Stimulated activated CD8-positive, alpha-beta memory T cell treated with anti-CD3 and anti-CD28 coated beads, Interleukin-15, amount 100 ng/mL, for 24 hours (primary cell): ENCODE measurements around the gene FARP1.
A peak's percentile ranks its signal among the peaks of the same experiment; 100 is the strongest.

ENCODE experiments used
- DNase-seq: peaks from one replicate; pipeline ENCODE4 v3.0.0-alpha.2; 2020; ENCODE audit warnings: low read depth

The FARP1 gene

DNA sequence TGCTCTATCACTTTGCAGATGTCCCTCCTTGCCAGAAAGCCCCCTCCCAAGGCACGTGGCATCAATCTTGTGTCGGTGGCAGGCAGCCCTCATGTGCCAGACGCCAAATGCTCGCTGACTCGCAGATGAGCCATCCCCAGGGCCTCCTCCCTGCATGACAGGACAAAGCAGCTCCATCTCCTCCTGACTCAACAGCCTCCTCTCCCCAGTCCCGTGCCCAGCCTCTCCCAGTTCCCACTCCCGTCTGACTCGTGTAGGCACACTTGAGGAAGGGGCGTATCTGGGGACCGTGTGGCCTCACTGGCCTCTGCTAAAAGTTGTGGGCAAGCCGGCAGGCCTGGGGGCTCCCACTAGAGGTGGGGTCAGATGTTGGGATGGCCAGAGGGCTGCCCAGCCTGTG lies 300.4 kb downstream of the FARP1 start:
- no peak for DNase-seq

DNA sequence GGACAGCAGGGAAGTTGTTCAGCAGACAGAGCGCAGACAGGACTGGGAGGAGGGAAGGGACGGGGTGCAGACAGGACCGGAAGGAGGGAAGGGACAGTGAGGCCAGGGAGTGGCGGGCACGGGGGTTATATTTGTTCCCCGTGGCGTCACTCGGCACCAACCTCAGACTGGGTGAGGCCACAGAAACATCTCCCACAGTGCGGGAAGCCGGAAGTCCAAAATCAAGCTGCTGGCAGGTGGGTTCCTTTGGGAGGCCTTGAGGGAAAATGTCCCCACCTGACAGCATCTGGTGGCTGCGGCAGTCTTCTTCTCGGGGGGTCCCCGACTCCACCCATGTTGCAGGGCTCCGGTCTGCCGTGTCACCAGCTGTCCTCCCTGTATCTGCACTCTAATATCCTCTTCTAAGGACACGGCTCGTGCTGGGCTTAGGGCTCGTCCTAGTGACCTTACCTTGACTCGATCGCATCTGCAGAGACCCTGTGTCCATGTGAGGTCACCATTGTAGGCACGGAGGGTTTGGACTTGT lies 301.0 kb downstream of the FARP1 start:
- no peak for DNase-seq

DNA sequence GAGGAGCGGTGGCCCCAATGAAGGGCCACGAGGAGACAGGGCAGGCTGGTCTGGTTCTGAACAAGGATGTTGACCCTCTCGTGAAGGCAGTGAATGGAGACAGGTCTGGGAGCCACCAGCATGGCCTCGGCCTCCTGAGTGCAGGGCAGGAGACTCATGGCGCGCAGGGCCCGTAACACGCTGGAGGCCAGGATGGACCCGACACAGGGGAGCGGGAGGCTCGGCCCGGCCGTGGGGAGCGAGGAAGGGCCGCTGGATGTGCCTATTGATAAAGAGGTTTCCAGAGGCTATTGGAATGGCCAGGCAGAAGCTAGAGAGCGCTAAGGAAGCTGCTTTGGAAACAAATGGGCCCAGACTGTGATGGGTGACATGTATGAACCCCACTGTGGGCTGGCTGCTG lies 301.5 kb downstream of the FARP1 start:
- no peak for DNase-seq

DNA sequence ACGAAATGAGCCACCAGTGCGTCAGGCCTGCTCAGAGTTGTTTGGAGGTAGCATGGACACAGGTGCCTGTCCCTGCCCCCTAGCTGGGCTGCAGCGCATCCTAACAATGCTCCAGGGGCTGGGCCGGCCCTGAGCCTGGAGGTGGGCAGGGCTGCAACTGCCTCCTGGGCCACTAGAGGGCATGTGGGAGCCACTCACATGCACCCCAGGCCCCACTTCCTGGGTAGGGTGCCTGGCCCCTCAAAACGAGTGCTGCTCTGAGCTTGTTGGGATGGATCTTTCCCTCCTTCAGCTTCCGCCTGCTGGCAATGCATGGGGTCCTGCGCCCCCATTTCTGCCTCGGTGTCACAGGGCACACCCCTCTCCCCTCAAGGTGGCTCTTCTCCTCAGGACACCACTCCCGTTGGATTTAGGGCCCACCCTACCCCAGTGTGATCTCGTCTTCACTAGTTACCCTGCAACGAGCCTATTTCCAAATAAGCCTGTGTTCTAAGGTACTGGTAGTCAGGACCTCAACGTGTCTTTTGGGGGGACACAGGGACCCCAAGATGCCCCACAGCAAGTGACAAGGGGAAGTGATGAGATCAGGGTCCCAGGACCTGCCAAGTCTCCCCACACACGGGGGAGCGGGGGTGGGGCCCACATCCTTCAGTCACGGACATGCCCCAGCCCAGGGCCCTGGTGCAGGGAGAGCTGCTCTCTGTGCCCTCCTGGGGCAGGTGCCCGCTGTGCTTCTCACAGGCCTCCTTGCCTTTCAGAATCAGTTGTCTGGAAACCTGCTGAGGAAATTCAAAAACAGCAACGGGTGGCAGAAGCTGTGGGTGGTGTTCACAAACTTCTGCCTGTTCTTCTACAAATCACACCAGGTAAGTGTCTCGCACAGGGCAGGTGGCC lies 302.7 kb downstream of the FARP1 start:
- peak; percentile 64 for DNase-seq

DNA sequence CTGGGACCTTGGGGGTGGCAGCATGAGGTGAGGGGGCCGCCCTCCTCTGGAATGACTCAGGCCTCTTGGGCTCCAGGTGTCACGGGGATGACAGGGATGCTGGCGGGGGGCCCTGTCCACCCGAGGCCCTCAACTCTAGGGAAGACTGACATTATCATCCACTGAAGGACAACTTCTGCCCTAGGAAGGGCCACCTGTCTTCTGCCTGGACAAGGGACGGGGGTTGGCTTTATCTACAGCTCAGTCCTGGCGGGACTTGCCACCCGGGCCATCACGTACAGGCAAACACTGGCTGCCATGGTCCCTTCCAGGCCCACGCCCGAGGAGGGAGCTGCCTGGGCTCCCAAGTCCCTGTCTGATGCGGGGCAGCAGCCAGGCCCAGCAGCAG lies 303.3 kb downstream of the FARP1 start:
- DNase-seq = no peak

DNA sequence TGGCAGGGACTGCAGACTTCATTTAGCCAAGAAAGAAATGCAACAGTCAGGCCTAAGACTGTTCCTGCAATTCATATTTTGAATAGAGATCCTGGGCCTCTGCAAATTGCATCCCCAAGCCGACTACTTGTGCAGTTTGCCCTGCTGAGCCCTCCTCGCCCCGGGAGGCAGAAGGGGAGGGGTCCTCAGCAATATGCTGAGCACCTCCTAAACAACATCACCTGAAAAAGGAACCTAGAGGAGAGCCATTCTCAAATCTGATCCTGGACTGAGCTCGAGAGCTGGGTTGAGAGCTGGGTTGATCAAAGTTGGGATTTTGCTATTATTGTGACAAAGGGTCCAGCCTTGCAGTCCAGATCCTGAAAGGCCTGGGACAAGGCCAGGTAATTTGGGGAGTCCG lies 304.2 kb downstream of the FARP1 start:
- no peak for DNase-seq

DNA sequence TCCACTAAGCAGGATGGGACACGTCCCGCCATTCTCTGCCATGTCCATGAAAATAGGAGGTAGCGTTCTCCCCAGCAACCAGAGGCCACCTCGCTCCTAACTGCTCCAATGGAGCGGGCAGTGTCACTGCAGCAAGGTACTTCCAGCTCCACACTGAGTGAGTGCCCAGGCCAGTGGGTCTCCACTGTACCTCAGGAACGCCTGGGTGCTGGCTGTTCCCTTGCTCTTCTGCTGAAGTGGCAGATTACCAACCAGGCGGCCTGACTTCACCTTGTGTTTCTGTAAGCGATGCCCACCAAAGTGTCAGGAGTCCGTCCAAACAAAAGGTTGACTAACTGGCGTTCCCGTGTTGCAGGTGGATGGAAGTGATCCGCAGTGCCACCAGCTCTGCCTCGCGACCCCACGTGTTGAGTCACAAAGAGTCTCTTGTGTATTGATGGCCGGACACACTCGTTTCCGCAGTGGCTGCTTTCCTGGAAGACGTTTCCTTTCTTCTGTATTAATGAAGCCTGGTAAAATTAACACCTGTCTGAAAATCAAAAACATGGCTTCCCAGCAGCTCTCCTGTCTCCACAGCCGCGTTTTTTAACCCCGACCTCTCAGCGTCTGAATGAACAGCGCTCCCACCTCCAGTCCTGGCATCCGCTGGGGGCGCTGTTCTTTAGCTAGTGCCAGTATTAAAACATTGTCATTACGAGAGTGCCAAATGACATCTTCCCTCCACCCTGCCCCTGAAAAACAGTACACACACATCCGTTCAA lies 305.2 kb downstream of the FARP1 start:
- DNase-seq = no peak

DNA sequence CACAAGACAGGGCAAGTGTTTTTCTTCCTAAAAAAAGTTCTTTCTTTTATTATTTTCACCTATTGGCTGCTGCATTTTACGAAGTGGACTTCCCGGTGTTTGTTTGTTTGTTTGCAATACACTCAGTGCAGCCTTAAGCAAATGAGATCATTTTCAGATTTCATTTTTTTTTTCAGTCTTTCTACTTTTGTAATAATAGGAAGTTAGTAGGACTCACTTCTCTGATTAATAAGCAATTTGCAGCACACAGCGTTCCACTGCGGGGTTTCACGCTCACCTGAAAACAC lies 305.7 kb downstream of the FARP1 start:
- DNase-seq = no peak

DNA sequence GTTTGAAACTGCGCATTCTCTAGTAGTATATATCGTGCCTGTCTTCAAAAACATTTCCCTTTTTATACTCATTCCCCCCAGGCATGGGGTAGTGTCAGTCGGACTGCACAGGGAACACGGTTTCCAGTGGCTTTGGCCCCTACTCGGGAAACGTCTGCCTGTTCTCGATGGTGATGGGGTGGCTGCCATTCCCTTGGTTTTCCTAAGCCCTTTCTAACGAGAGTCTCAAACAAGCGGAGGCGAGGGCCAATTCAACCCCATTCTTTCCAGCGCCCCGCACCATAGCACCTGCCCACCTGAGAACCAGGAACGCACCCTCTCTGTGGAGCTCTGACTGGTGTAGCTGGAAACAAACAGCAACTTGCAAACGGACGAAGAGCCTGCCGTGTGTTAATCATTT lies 306.4 kb downstream of the FARP1 start:
- no peak for DNase-seq

DNA sequence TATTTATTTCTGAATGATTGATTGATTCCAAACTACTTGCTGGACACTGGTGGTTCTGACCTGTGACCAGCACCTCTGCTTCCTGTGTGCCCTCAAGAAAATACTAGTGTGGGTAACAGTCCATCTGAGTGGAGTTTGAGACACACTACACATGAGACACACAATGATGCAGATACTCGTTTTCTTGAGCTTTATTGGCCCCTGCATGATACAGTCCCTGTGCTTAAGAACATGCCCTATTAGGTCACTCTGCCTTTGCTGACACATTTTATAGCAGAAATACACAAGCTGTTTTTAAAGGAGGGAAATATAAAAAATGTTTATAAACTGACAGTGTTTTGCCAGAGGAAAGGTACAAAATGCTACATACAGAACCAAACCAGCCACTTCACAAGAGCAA lies 307.1 kb downstream of the FARP1 start:
- no peak for DNase-seq

DNA sequence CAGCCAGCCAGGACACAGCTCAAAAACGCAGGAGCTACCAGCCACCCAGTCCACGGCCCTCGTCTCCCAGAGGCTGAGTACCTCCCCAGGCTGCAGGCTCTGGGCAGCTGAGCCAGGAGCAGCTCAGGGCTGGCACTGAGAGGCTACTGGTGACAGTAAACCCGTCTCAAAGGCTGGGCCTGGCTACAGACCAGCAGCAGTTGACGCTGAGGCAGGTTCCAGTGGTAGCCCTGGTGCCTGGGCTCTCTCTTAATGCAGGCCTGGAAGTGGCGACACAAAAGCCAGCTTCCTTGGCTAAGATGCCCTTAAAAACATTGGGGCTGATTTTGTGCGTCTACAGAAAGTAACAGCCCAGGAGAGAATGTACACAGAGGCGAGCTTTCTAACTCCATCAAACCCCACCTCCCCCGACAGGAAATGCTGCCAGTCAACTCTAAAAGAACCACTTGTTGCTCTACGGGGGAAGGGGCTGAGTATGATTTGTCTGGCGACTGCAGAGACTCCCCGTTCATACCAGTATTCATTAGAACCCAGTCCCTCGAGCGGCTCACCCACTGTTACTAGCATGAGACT lies 307.7 kb downstream of the FARP1 start:
- no peak for DNase-seq

DNA sequence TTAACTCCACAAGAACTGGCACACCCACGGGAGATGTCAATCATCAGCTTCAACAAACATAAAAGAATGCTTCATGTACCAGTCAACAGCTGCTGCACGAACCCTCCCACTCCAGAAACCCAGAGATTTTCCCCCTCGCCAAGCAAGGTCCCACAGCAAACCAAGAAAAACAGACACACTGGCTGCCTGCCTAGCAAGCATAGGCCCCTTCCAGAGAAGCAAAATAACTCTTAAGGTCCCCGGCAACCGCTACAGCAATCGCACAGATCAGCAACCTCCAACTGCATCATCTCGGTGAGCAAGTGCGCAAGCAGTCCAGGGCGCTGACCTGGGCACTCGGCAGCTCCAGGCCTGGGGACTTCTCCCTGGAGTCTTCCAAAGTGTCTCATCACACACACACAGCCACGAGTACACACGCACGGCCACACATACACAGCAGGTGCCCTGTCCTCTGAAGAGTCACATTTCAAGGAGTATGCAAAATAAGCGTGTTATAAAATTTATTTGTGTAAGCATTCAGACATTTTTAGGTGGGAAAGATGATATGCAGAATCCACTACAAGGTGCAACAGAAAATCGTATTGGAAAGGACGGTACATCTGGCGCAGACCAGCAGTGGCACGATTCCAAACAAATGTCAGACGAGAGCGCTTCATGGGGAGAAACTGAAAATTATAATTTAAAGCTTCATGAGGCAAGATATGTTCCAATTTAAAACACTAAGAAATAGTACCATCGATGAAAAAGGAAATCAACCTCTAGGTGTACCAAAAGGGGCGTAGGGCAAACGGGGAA lies 309.0 kb downstream of the FARP1 start:
- DNase-seq = no peak

DNA sequence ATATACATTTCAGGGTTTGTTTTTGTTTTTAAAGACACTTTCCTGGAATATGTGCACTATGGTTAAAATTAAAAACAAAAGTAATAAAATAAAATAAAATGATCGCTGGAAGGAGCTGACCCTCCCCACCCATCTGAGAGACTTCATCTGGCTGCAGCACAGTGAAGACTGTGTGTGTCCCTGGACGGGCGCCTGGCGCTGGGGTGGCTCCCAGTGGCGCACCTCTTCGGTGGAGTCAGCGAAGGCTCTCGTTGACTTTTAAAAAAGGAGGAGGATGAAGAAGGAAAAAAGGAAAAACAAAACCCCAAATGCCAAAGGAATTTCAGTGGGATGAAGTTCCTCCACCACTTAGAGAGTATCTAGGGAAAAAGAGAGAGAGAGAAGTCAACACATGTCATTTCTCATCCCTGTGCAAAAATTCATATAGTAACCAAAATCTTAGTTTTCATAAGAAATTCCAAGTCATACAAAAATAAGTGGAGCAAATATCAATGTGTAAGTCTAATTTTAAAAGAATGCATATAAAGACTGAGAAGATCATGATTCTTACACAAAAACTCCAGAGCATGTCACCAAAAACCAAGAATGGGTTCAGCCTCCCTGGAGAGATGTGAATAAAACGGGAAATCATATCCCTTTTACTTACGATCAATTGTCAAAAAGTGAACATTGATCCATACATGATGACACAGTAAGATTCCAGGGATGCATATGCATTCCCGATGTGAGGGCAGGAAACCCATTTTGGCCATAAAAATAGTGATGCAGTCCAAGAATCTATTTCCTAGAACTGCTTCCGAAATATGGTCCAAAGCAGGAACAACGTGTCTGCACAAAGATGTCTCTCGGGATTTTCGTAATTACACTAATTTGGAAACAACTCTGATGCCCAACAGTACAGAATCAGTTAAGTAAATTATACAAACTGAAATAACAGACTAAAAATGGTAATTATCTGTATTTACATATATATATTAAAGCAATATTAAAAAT lies 310.3 kb downstream of the FARP1 start:
- DNase-seq = no peak

DNA sequence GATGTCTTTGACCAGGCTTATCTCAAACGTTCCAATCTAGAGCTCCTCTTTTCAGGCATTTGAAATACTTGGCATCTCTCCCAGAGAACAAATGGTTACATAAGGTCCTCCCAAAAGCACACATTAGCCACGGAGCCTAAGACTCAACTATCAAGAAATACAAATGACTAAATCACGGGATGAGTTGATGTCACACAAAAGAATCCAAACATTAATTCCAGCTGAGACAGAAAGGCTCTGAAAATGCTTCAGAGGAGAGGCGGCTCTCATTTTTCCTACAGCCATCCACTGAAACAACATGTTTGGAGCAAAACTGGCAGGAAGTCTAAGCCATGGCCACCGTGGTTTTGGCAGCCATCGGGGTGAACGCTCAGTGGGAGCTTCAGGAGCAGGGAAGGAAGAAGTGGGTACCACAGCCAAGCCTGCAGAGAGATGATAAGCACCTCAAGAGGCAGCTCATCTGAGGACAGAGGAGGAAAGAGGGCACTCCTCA lies 311.5 kb downstream of the FARP1 start:
- no peak for DNase-seq

DNA sequence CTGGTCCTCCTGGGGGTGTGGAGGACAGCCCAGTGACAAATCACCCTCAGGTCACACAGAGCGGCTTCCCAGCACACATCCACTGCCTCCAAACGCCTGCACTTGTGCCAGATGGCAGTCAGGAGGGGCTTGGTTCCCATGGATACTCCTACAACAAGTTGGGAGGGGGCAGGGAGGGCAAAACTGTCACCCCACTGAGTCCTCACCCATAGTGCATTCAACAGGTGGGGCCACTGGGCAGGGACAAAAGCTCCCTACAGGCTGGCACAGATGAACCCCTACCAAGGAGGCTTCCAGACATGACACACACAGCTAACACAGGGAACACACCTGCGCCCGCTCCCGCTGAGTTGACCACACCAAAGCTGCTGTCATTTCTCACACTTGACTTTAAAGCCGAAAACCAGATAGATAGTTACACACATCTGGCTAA lies 313.5 kb downstream of the FARP1 start:
- no peak for DNase-seq

DNA sequence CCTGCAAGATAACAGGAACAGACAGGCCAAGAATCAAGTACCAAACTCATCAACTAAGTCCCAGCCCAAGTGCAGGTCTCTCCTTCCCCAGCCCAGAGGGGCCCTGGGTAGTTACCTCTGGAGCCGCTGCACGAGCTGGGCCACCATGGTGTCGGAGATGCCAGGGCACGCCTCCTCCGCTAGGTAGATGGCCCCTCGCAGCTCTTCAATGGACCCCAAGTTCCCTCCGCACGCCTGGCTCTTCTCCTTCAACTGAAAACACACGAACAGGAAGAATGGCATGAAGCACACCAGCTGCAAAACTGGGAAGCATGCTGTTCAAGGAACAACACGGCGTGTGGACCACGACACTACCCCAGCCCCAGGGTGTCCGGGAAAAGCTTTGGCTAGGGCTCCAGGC lies 314.2 kb downstream of the FARP1 start:
- DNase-seq = no peak

DNA sequence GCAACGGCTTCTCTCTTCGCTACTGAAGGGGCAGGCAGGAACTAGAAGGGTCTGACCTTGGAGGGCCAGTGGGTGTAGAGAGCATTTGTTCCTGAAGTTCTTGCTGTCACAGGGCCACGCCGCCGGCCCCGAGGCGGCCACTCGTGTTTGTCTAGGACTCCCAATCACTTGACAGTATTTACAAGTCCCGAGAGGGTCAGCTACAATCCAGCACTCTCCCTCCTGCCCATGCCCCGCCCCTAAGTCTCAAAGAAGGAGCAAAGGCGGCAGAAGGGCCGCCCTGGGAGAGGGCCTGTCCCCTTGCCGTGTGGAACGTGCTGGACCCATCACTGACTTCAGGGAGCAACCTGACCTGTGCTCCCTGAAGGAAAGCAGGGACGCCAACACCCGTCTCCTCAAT lies 315.5 kb downstream of the FARP1 start:
- DNase-seq = no peak

DNA sequence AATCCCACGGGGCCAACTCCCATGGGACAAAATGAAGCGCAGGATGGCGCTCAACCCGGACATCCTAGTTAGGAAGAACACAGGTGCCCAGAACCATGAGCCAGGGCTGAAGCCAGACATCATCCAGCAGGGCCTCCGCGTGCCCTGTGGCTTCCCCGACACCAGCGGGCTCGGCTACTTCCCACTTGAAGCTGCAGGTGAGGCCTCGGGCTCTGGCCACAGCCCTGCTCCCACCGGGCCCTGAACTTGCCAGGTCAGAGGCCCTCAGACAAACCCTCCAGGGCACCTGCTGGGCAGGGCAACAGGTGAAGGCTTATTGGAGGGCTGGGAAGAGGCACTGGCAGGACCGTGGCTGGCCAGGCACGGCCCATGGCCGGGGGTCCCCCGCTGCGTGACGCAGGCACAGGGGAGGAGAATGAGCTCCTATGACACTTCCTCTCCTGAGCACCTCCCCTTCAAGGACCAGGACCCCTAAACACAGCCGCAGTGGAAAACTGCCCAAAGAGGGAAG lies 316.3 kb downstream of the FARP1 start:
- no peak for DNase-seq

DNA sequence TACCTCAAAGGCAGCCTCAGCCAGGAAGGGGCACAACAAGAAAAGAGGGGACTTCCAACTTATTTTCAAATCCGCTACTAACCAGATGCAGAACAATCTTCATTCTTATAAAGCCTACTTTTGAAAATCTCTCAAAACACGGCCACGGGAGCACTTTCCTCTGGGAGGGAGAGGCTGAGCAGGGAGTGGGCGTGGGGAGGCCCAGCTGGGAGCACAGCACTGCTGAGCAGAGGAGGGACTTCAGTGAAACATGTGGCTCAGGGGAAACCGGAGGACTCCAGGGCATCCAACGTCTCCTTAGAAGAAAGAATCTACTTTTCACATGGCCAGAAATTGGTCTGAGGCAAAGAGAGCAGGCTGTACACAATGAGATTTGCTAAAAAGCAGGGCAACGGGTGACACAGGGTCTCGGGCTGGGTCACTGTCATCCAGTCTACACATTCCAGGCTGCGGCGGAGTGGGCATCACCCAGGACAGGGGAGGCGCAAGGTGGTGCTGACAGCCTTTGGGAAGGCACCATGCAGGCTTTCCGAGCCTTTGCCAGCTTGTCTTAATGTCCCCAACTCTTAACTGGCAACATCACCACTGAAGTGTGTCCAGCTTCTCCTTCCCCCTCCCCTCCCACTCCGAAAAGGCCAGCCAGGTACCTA lies 317.0 kb downstream of the FARP1 start:
- no peak for DNase-seq

DNA sequence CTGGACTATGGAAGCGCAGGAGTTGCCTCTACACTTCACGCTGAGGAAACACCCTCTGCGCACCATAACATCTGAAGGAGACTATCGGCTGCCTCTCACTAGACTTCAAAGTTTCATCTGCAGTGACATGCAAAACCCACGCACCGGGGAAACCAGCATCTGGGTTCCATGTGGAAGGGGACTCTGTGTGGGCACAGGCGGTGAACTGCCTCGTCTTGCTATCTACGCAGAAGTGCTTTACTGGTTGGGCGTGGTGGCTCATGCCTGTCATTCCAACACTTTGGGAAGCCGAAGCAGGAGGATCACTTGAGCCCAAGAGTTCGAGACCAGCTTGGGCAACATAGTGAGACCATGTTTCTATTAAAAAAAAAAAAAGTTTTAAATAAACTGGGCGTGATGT lies 317.6 kb downstream of the FARP1 start:
- no peak for DNase-seq
